SK-N-SH (cell line): Measurements from ENCODE around the gene TFB1M. TPM values are rescaled to one million over a fixed set of nuclear protein-coding genes. Genes with fewer than 3 reads are reported as not detected.
A peak's percentile ranks its signal among the peaks of the same experiment; 100 is the strongest.

Experiments
- CTCF ChIA-PET: fragments of 300-600, 350-600 bp; formaldehyde crosslinking; extraction: SDS; loops from one replicate; lab custom pipeline; 2021; lab: Yijun Ruan, JAX
- POLR2A ChIA-PET: fragments of 350-600 bp; sonication (Branson Sonifier 250); formaldehyde crosslinking; extraction: SDS; loops from one replicate; lab custom pipeline; 2020; ENCODE audit warnings: antibody characterized with exemption, inconsistent platforms; lab: Yijun Ruan, JAX
- DNase-seq: peaks from one replicate; pipeline ENCODE4 v3.0.0; 2012
- H2AFZ ChIP-seq: fragments of 200-600 bp; sonication (generic); 2 replicates; pipeline ENCODE4 v1.8.1; 2016; ENCODE audit warnings: antibody characterized with exemption, mild to moderate bottlenecking, low read depth
- H3F3A ChIP-seq: fragments of 200-600 bp; sonication (generic); replicated peaks from 2 replicates; pipeline ENCODE3; 2016; ENCODE audit warnings: antibody characterized with exemption, mild to moderate bottlenecking; ENCODE audit not compliant: insufficient read depth
- H3K27ac ChIP-seq, 2 experiments: fragments of 200-500 bp in 1 of 2; fragments of 200-600 bp in 1 of 2; sonication (Bioruptor generic) in 1 of 2; sonication (generic), shearing (Covaris generic) in 1 of 2; 2 replicates each; pipeline versions ENCODE4 v1.5.1 to v1.6.1; 2014 to 2016; ENCODE audit warnings: low read depth in 2 of 2, inconsistent platforms in 1 of 2, low read length in 1 of 2, mild to moderate bottlenecking in 1 of 2, mixed read lengths in 1 of 2
- H3K27me3 ChIP-seq: fragments of 200-600 bp; sonication (generic), shearing (Covaris generic); 2 replicates; pipeline ENCODE4 v1.6.1; 2016; ENCODE audit warnings: mixed run types; ENCODE audit not compliant: insufficient read depth
- H3K36me3 ChIP-seq, 2 experiments: fragments of 200-500 bp in 1 of 2; fragments of 200-600 bp in 1 of 2; sonication (Bioruptor generic) in 1 of 2; sonication (generic) in 1 of 2; replicated peaks in 1 of 2; 2 replicates each; pipeline versions ENCODE3 to v1.5.1; 2014 to 2016; ENCODE audit warnings: low read length in 1 of 2, mild to moderate bottlenecking in 1 of 2; ENCODE audit not compliant: insufficient read depth in 2 of 2, control insufficient read depth in 1 of 2
- H3K4me1 ChIP-seq, 2 experiments: fragments of 200-500 bp in 1 of 2; fragments of 200-600 bp in 1 of 2; sonication (Bioruptor generic) in 1 of 2; sonication (generic), shearing (Covaris generic) in 1 of 2; 2 replicates each; pipeline versions ENCODE4 v1.5.1 to v1.6.1; 2014 to 2016; ENCODE audit warnings: low read depth in 1 of 2, low read length in 1 of 2, mixed run types in 1 of 2; ENCODE audit not compliant: insufficient read depth in 2 of 2, control insufficient read depth in 1 of 2
- H3K4me2 ChIP-seq: fragments of 200-600 bp; sonication (generic), shearing (Covaris generic); 2 replicates; pipeline ENCODE4 v1.6.1; 2017; ENCODE audit warnings: mixed run types
- H3K4me3 ChIP-seq, 2 experiments: fragments of 200-500 bp in 1 of 2; fragments of 200-600 bp in 1 of 2; sonication (Bioruptor generic) in 1 of 2; sonication (generic), shearing (Covaris generic) in 1 of 2; 2 replicates each; pipeline versions ENCODE4 v1.5.1 to v1.8.1; 2014 to 2016; ENCODE audit warnings: low read depth in 2 of 2, inconsistent platforms in 1 of 2, low read length in 1 of 2, mild to moderate bottlenecking in 1 of 2, mixed read lengths in 1 of 2, moderate library complexity in 1 of 2
- H3K79me2 ChIP-seq: fragments of 200-600 bp; sonication (generic); 2 replicates; pipeline ENCODE4 v1.8.1; 2017; ENCODE audit warnings: mild to moderate bottlenecking; ENCODE audit not compliant: insufficient read depth
- H3K9ac ChIP-seq: fragments of 200-600 bp; sonication (generic); 2 replicates; pipeline ENCODE4 v1.6.1; 2017; ENCODE audit warnings: mixed run types
- H3K9me2 ChIP-seq: fragments of 200-600 bp; sonication (generic); 2 replicates; pipeline ENCODE4 v1.6.1; 2017; ENCODE audit warnings: mixed run types
- H3K9me3 ChIP-seq: fragments of 200-600 bp; sonication (generic); 2 replicates; pipeline ENCODE4 v1.6.1; 2017; ENCODE audit warnings: mixed run types, mild to moderate bottlenecking, moderate library complexity
- H4K20me1 ChIP-seq: fragments of 200-600 bp; sonication (generic); 2 replicates; pipeline ENCODE4 v1.6.1; 2017; ENCODE audit warnings: mild to moderate bottlenecking, mixed run types; ENCODE audit not compliant: insufficient read depth
- ELF1 ChIP-seq: IDR thresholded peaks from 2 replicates; pipeline ENCODE4 v1.4.0; 2012
- FOXM1 ChIP-seq: IDR thresholded peaks from 2 replicates; pipeline ENCODE4 v1.4.0; 2012; ENCODE audit warnings: low read depth, mild to moderate bottlenecking
- GABPA ChIP-seq: IDR thresholded peaks from 2 replicates; pipeline ENCODE4 v1.4.0; 2012; ENCODE audit warnings: low read depth, mild to moderate bottlenecking
- MEF2A ChIP-seq: IDR thresholded peaks from 2 replicates; pipeline ENCODE4 v1.4.0; 2012; ENCODE audit warnings: low read depth, borderline replicate concordance
- TCF12 ChIP-seq: IDR thresholded peaks from 2 replicates; pipeline ENCODE4 v1.4.0; 2012
- TEAD4 ChIP-seq: IDR thresholded peaks from 2 replicates; pipeline ENCODE4 v1.4.0; 2012; ENCODE audit warnings: mild to moderate bottlenecking, borderline replicate concordance; ENCODE audit not compliant: insufficient read depth
- YY1 ChIP-seq: IDR thresholded peaks from 2 replicates; pipeline ENCODE4 v1.4.0; 2012; ENCODE audit warnings: low read depth, mild to moderate bottlenecking
- whole genome bisulfite sequencing: methylation state at CpG from one replicate; pipeline ENCODE4 v1.1.6; 2017; ENCODE audit warnings: low lambda C conversion rate; 5-methylcytosine and 5-hydroxymethylcytosine counted together
- polyA plus RNA-seq, 3 experiments: library from polyadenylated mRNA; depleted of rRNA; stranded (reverse); fragments of >200 nt; gene quantifications; 2 replicates each; pipeline ENCODE4 v1.2.3, GENCODE V29; 2012
- TF ChIP-seq, protein P1 (sequence below): fragments of 200-600 bp; sonication (generic); IDR thresholded peaks from 2 replicates; pipeline ENCODE4 v1.6.1; 2017; ENCODE audit warnings: antibody characterized with exemption, mild to moderate bottlenecking, moderate library complexity
- TF ChIP-seq, protein P2 (sequence below): IDR thresholded peaks from 2 replicates; pipeline ENCODE4 v1.4.0; 2012; ENCODE audit warnings: low read depth, borderline replicate concordance
- TF ChIP-seq, protein P3 (sequence below): IDR thresholded peaks from 2 replicates; pipeline ENCODE4 v1.4.0; 2012; ENCODE audit warnings: low read depth, borderline replicate concordance
- TF ChIP-seq, protein P4 (sequence below): fragments of 150-350 bp; IDR thresholded peaks from 2 replicates; pipeline ENCODE4 v1.6.1; 2017; ENCODE audit warnings: antibody characterized with exemption, low read length, low read depth, borderline replicate concordance

Gene TFB1M
- polyA plus RNA-seq, 1 of the 3 experiments (the other 2 are of a cell fraction), result 28.4 TPM

DNA sequence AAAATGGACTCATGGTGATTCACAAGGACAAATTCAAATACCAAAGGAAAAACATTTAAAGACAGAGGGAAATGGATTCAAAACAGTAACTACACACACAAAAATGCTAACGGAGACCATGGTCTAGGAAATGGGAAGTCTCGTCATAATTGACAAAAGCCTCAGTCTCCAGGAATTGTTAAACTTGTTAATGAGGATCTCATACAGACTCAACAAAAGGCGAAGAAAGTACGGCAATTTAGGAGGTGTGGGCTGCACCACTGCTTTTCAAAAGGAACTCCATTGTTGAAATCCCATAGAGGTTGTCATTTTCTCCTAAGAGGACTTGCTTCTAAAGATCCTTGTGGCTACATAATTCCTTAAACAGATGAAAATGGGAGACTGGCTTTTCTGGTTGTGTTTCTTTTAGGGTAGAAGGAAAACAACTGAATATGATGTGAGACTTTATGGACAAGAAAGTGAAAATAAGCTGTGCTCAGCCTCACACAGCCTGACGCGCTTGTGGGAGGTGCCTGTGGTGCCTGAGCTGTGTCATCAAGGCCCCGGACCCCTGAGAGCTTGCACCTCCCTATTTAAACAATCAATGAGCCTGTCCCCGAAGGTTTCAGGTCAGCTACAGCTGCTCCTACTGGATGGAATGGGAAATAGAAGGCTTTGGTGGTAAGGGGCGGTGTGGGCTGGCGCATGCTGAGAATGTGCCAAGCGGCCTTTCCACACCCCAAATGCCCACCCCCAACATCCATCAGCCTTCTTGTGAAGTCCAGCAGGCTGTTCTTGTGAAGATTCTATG lies 53.0 kb downstream of the TFB1M start:
- no peak for DNase-seq
- H3K9ac ChIP-seq, result no peak overlapping the region
- H3K9me2 ChIP-seq, result no peaks in the 10 kb centered on the region
- peaks cover 4 to 67% of the 10 kb centered on the region in 2 experiments; a peak in 3 of 4 replicates for H3K4me1 ChIP-seq
- H2AFZ ChIP-seq, result no peak overlapping the region
- H3K36me3 ChIP-seq, result peaks cover 53 to 62% of the 10 kb centered on the region in 2 experiments
- H3K4me2 ChIP-seq, result no peak overlapping the region
- CTCF ChIA-PET, result interaction anchor here (0.7 to 5.1 kb wide), 4 partner anchors 10 to 47 kb away, joined by 3 to 36 read pairs (median 3); no protein-coding TSS in a partner anchor
- no peak overlapping the region for H3K4me3 ChIP-seq
- WGBS, result 96% methylated on average over 11 of the region's 11 CpGs
- POLR2A ChIA-PET, result no interaction called here
- H3K27ac ChIP-seq, result peak overlapping the region; percentile 12 to 47; a peak in 2 of 4 replicates
- peaks cover 2% of the 10 kb centered on the region for H3F3A ChIP-seq
- TF ChIP-seq ELF1, result no peak
- TF ChIP-seq, protein P1, sequence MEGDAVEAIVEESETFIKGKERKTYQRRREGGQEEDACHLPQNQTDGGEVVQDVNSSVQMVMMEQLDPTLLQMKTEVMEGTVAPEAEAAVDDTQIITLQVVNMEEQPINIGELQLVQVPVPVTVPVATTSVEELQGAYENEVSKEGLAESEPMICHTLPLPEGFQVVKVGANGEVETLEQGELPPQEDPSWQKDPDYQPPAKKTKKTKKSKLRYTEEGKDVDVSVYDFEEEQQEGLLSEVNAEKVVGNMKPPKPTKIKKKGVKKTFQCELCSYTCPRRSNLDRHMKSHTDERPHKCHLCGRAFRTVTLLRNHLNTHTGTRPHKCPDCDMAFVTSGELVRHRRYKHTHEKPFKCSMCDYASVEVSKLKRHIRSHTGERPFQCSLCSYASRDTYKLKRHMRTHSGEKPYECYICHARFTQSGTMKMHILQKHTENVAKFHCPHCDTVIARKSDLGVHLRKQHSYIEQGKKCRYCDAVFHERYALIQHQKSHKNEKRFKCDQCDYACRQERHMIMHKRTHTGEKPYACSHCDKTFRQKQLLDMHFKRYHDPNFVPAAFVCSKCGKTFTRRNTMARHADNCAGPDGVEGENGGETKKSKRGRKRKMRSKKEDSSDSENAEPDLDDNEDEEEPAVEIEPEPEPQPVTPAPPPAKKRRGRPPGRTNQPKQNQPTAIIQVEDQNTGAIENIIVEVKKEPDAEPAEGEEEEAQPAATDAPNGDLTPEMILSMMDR, result peak; percentile 12; the same call in 1 of the 2 replicates
- TF ChIP-seq, all 33 proteins: peak for 1
- peaks cover 14% of the 10 kb centered on the region; the same call in 1 of the 2 replicates for H3K79me2 ChIP-seq
- H3K9me3 ChIP-seq, result no peaks in the 10 kb centered on the region
- no peaks in the 10 kb centered on the region for H4K20me1 ChIP-seq
- H3K27me3 ChIP-seq, result no peaks in the 10 kb centered on the region

DNA sequence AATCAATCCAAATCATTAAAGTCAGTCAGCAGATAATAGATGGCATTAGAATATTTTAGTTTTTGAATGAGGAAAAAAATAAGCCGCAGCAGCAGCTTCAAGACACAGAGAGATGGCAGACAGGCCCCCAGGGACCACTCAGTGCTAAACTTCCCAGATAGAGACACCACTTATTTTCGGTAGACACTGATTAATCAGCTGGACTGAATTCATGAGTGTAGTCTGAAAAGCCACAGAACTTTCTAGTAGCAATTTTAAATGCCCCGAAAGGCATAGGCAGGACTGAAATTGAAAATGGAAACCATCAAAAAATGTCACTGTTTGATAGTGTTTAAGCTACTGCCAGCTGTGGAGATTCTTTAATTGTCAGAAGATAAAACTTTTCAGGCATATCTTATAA lies 53.6 kb downstream of the TFB1M start:
- Histone ChIP-seq H3K36me3 (peaks cover 56 to 67% of the 10 kb centered on the region in 2 experiments), H3K27ac (peak overlapping the region; percentile 12 to 47; a peak in 2 of 4 replicates), H3K79me2 (peaks cover 11% of the 10 kb centered on the region; the same call in 1 of the 2 replicates), H3K4me3 (no peak overlapping the region), H3K4me1 (peaks cover 4 to 64% of the 10 kb centered on the region in 2 experiments; a peak in 3 of 4 replicates), H3K9me2 (no peaks in the 10 kb centered on the region), H3K9ac (no peak overlapping the region), H3K27me3 (no peaks in the 10 kb centered on the region), H3K4me2 (no peak overlapping the region), H4K20me1 (no peaks in the 10 kb centered on the region)
- CTCF ChIA-PET, result interaction anchor here (0.7 to 5.1 kb wide), 5 partner anchors 10 to 332 kb away, joined by 3 to 36 read pairs (median 3); no protein-coding TSS in a partner anchor
- no peak for DNase-seq
- TF ChIP-seq TCF12 (no peak), GABPA (no peak)
- TF ChIP-seq, all 33 proteins: peak for 0
- 52% methylated on average over 3 of the region's 3 CpGs for WGBS
- Histone ChIP-seq H3K9me3 (no peaks in the 10 kb centered on the region), H3F3A (peaks cover 2% of the 10 kb centered on the region), H2AFZ (no peak overlapping the region)
- POLR2A ChIA-PET, result no interaction called here

DNA sequence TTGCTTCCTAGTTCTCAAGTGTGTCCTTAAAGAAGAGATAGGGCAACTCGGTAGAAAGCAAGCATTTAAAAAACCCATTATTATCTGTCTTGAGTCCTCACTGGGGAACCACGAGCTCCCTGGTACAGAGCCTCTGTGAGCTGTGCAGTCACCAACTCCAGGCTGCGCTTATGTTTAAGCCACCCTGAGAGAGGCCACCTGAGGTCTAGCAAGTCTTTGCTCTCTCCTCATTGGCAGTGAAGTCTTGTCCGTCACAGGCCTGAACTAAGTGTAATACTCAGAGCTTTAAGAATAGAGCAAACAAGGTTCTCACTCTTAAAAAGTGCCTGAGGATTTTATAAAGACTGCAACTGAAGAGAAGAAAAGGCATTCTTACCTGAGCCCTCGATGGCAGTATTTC lies 54.4 kb downstream of the TFB1M start:
- H3K36me3 ChIP-seq, result peaks cover 60 to 72% of the 10 kb centered on the region in 2 experiments
- H2AFZ ChIP-seq, result no peak overlapping the region
- no peak for TF ChIP-seq ELF1
- TF ChIP-seq, protein P2, sequence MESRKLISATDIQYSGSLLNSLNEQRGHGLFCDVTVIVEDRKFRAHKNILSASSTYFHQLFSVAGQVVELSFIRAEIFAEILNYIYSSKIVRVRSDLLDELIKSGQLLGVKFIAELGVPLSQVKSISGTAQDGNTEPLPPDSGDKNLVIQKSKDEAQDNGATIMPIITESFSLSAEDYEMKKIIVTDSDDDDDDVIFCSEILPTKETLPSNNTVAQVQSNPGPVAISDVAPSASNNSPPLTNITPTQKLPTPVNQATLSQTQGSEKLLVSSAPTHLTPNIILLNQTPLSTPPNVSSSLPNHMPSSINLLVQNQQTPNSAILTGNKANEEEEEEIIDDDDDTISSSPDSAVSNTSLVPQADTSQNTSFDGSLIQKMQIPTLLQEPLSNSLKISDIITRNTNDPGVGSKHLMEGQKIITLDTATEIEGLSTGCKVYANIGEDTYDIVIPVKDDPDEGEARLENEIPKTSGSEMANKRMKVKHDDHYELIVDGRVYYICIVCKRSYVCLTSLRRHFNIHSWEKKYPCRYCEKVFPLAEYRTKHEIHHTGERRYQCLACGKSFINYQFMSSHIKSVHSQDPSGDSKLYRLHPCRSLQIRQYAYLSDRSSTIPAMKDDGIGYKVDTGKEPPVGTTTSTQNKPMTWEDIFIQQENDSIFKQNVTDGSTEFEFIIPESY, result no peak
- no peak for TF ChIP-seq FOXM1
- no peak for TF ChIP-seq MEF2A
- TF ChIP-seq, protein P3, sequence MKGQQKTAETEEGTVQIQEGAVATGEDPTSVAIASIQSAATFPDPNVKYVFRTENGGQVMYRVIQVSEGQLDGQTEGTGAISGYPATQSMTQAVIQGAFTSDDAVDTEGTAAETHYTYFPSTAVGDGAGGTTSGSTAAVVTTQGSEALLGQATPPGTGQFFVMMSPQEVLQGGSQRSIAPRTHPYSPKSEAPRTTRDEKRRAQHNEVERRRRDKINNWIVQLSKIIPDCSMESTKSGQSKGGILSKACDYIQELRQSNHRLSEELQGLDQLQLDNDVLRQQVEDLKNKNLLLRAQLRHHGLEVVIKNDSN, result no peak
- no peak for TF ChIP-seq TEAD4
- TF ChIP-seq, protein P4, sequence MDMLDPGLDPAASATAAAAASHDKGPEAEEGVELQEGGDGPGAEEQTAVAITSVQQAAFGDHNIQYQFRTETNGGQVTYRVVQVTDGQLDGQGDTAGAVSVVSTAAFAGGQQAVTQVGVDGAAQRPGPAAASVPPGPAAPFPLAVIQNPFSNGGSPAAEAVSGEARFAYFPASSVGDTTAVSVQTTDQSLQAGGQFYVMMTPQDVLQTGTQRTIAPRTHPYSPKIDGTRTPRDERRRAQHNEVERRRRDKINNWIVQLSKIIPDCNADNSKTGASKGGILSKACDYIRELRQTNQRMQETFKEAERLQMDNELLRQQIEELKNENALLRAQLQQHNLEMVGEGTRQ, result no peak
- TF ChIP-seq YY1, result no peak
- no peaks in the 10 kb centered on the region for H3K27me3 ChIP-seq
- ChIA-PET CTCF (interaction anchor here (0.9 to 5.1 kb wide), 4 partner anchors 13 to 331 kb away, joined by 3 to 36 read pairs (median 6); no protein-coding TSS in a partner anchor), POLR2A (no interaction called here)
- H3K4me1 ChIP-seq, result peaks cover under 1 to 60% of the 10 kb centered on the region in 2 experiments; a peak in 3 of 4 replicates
- no peak overlapping the region for H3K4me2 ChIP-seq
- no peak for DNase-seq
- no peak overlapping the region for H3K9ac ChIP-seq
- 100% methylated on average over 4 of the region's 5 CpGs for WGBS
- H4K20me1 ChIP-seq, result no peaks in the 10 kb centered on the region
- H3F3A ChIP-seq, result peaks cover 2% of the 10 kb centered on the region
- H3K9me2 ChIP-seq, result no peaks in the 10 kb centered on the region
- no peaks in the 10 kb centered on the region for H3K9me3 ChIP-seq
- peak overlapping the region in 1 of 2 experiments; percentile 47; a peak in 1 of 4 replicates for H3K27ac ChIP-seq
- peaks cover 9% of the 10 kb centered on the region; the same call in 1 of the 2 replicates for H3K79me2 ChIP-seq
- H3K4me3 ChIP-seq, result no peak overlapping the region
